SK-N-MC (cell line): Measurements from ENCODE around the gene ELMO2.

Experiments used
- DNase-seq: peaks from one replicate; pipeline ENCODE4 v3.0.0-alpha.2; 2011; ENCODE audit warnings: low read depth, low spot score
- H3K27ac ChIP-seq: fragments of 200-600 bp; sonication (generic); 2 replicates; pipeline ENCODE4 v1.5.1; 2016; ENCODE audit warnings: mixed run types
- H3K36me3 ChIP-seq: fragments of 200-600 bp; sonication (generic); 2 replicates; pipeline ENCODE4 v1.6.1; 2017; ENCODE audit warnings: antibody characterized with exemption, low read length, mixed read lengths; ENCODE audit not compliant: insufficient read depth
- H3K4me3 ChIP-seq: fragments of 200-600 bp; sonication (generic); 2 replicates; pipeline ENCODE4 v1.5.1; 2016
- H3K9ac ChIP-seq: fragments of 200-600 bp; sonication (generic); 2 replicates; pipeline ENCODE4 v1.8.0; 2017; ENCODE audit warnings: mixed run types, mixed read lengths; ENCODE audit not compliant: insufficient read length
- H3K9me3 ChIP-seq: fragments of 200-600 bp; sonication (generic); 2 replicates; pipeline ENCODE4 v1.6.1; 2017; ENCODE audit warnings: low read depth, mild to moderate bottlenecking, antibody characterized with exemption, low read length, moderate library complexity, mixed read lengths
- EZH2 ChIP-seq: fragments of 200-600 bp; sonication (generic); IDR thresholded peaks from one replicate; pipeline ENCODE4 v1.6.1; 2017; ENCODE audit warnings: antibody characterized with exemption
- FOXP2 ChIP-seq: optimal IDR thresholded peaks from 2 replicates; pipeline ENCODE3; 2011; ENCODE audit warnings: mild to moderate bottlenecking, moderate library complexity; ENCODE audit not compliant: insufficient read depth; ENCODE audit errors: extremely low read length, control extremely low read depth
- POLR2AphosphoS5 ChIP-seq: IDR thresholded peaks from 2 replicates; pipeline ENCODE4 v1.6.1; 2012; ENCODE audit warnings: mild to moderate bottlenecking, low read depth, low read length, borderline replicate concordance

ELMO2 gene

GRCh38 chr20:46322641-46323040, 83.8 kb downstream of the ELMO2 start:
- no peak for TF ChIP-seq POLR2AphosphoS5
- TF ChIP-seq FOXP2, result no peak
- no peak for TF ChIP-seq EZH2
- no peaks in the 10 kb centered on the region for H3K9me3 ChIP-seq
- no peak overlapping the region for H3K4me3 ChIP-seq
- H3K27ac ChIP-seq, result no peak overlapping the region
- H3K36me3 ChIP-seq, result no peaks in the 10 kb centered on the region
- H3K9ac ChIP-seq, result no peak overlapping the region
- DNase-seq, result no peak

DNA sequence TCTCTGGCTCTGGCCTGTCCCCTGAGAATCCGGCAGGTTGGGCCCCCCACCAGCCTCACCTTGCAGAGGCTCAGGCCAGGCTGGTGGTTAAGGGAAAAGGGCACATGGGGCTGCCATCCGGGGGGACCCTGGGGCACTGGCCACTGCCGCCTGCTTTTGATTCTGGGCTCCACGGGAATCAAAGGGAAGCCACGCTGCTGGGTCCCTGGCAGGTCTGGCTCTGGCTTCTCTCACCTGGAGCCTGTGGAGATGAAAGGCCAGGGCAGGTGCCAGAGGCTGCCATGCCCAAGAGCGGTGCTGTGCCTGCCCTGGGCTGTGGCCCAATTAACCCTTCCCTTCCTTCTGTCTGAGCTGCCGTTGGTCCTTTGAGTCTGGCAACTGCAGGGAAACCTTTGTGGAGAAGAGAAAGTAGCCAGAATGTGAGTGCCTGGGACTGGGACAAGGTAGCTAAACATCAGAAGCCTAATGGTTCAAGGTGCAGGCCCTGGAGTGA, 88.7 kb downstream of the ELMO2 start:
- Histone ChIP-seq H3K27ac (no peak overlapping the region), H3K9ac (no peak overlapping the region), H3K9me3 (no peaks in the 10 kb centered on the region), H3K4me3 (no peak overlapping the region), H3K36me3 (no peaks in the 10 kb centered on the region)
- no peak for DNase-seq
- TF ChIP-seq FOXP2, result no peak
- no peak for TF ChIP-seq EZH2

DNA sequence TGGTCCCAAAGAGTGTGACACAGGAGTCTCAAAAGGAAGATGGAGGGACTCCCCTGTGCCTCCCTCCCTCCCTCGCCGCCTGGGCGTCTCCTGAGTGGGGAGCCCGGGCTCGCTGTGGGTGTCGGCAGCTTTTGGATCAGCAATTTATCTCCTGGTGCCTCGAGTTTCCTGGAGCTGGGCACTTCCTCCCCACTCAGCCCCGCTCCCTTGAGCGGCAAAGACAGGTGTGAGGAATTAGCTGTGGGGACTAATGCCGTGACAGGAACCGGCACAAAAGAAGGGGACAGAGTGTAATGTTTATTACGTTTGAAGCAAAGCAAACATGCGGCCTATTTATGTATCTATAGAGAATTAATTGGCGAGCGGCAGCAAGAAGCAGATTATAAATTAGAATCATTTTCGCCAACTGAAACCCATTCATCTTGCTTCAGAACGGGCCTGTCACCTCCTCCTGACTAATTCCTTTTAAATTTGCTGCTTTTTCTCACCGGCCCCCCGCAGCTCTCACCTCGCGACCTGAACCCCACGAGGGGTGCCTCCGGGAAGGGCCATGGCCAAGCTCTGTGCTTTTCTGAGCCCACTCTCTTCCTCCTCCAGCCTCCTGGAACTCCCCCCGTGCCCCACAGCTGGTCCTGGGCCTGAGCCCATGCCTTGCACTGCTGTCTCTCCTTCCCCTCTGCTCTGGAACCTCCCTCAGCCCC, 89.3 kb downstream of the ELMO2 start:
- Histone ChIP-seq H3K9me3 (no peaks in the 10 kb centered on the region), H3K4me3 (no peak overlapping the region), H3K27ac (no peak overlapping the region), H3K36me3 (no peaks in the 10 kb centered on the region), H3K9ac (no peak overlapping the region)
- TF ChIP-seq POLR2AphosphoS5 (no peak), EZH2 (no peak)
- no peak for DNase-seq
